Astrocyte (in vitro differentiated cells and primary cell): Measurements from ENCODE around the gene OPALIN. TPM values are rescaled to one million over a fixed set of nuclear protein-coding genes. Genes with fewer than 3 reads are reported as not detected.

Source experiments
- DNase-seq: peaks from one replicate; pipeline ENCODE4 v3.0.0-alpha.2; 2010; ENCODE audit warnings: low read depth
- FAIRE-seq: peaks from 2 replicates; lab custom pipeline; 2011; peaks lifted over from hg19 to GRCh38; lab: Jason Lieb, UNC
- H2AFZ ChIP-seq: 2 replicates; pipeline ENCODE4 v1.6.0; 2012; ENCODE audit warnings: low read depth, low read length, inconsistent platforms
- H3K27ac ChIP-seq: 2 replicates; pipeline ENCODE4 v1.5.1; 2011; ENCODE audit warnings: low read depth, low read length, inconsistent platforms
- H3K27me3 ChIP-seq: 2 replicates; pipeline ENCODE4 v1.6.0; 2011; ENCODE audit warnings: low read length, inconsistent platforms; ENCODE audit not compliant: insufficient read depth
- H3K36me3 ChIP-seq: 2 replicates; pipeline ENCODE4 v1.5.1; 2011; ENCODE audit warnings: low read length, inconsistent platforms; ENCODE audit not compliant: insufficient read depth
- H3K4me1 ChIP-seq: 2 replicates; pipeline ENCODE4 v1.5.1; 2011; ENCODE audit warnings: low read length, inconsistent platforms; ENCODE audit not compliant: insufficient read depth
- H3K4me2 ChIP-seq: 2 replicates; pipeline ENCODE4 v1.6.0; 2012; ENCODE audit warnings: low read length, inconsistent platforms
- H3K4me3 ChIP-seq: 2 replicates; pipeline ENCODE4 v1.5.1; 2011; ENCODE audit warnings: low read depth, mild to moderate bottlenecking, low read length, inconsistent platforms; ENCODE audit not compliant: insufficient read depth
- H3K79me2 ChIP-seq: 2 replicates; pipeline ENCODE4 v1.6.0; 2012; ENCODE audit warnings: mild to moderate bottlenecking, low read length, inconsistent platforms; ENCODE audit not compliant: insufficient read depth
- H3K9ac ChIP-seq: 2 replicates; pipeline ENCODE4 v1.6.0; 2012; ENCODE audit warnings: mild to moderate bottlenecking, low read length, inconsistent platforms
- H3K9me3 ChIP-seq: 2 replicates; pipeline ENCODE4 v1.5.1; 2012; ENCODE audit warnings: low read depth, mild to moderate bottlenecking, low read length, inconsistent platforms; ENCODE audit not compliant: insufficient read depth
- H4K20me1 ChIP-seq: 2 replicates; pipeline ENCODE4 v1.6.0; 2012; ENCODE audit warnings: low read length, inconsistent platforms; ENCODE audit not compliant: insufficient read depth
- H3K27ac Mint-ChIP-seq: one replicate; pipeline ENCODE4 v1.8.0; 2021; ENCODE audit warnings: mild to moderate bottlenecking, mixed read lengths; ENCODE audit not compliant: unreplicated experiment
- H3K27me3 Mint-ChIP-seq: one replicate; pipeline ENCODE4 v1.8.0; 2021; ENCODE audit warnings: low read depth, mixed read lengths; ENCODE audit not compliant: unreplicated experiment
- H3K36me3 Mint-ChIP-seq: one replicate; pipeline ENCODE4 v1.8.0; 2021; ENCODE audit warnings: low read depth, mixed read lengths; ENCODE audit not compliant: unreplicated experiment
- H3K4me1 Mint-ChIP-seq: one replicate; pipeline ENCODE4 v1.8.0; 2021; ENCODE audit warnings: low read depth, mixed read lengths; ENCODE audit not compliant: unreplicated experiment
- H3K4me3 Mint-ChIP-seq: one replicate; pipeline ENCODE4 v1.8.0; 2021; ENCODE audit warnings: mild to moderate bottlenecking, moderate library complexity, mixed read lengths; ENCODE audit not compliant: unreplicated experiment
- H3K9me3 Mint-ChIP-seq: one replicate; pipeline ENCODE4 v1.8.0; 2021; ENCODE audit warnings: mild to moderate bottlenecking, mixed read lengths; ENCODE audit not compliant: unreplicated experiment
- EZH2 ChIP-seq: IDR thresholded peaks from 2 replicates; pipeline ENCODE4 v1.6.1; 2012; ENCODE audit warnings: mild to moderate bottlenecking, low read length, inconsistent platforms; ENCODE audit not compliant: insufficient read depth
- total RNA-seq: library from RNA; stranded (reverse); gene quantifications from 2 replicates; pipeline ENCODE4 v1.2.1, GENCODE V29; 2021
- TF ChIP-seq, protein P1 (sequence below): IDR thresholded peaks from 2 replicates; pipeline ENCODE4 v1.5.1; 2011; ENCODE audit warnings: low read depth, mild to moderate bottlenecking, inconsistent platforms, low read length, moderate library complexity; ENCODE audit not compliant: insufficient read depth

Gene OPALIN
- total RNA-seq, 1 donor from 2014 or later: not detected

DNA sequence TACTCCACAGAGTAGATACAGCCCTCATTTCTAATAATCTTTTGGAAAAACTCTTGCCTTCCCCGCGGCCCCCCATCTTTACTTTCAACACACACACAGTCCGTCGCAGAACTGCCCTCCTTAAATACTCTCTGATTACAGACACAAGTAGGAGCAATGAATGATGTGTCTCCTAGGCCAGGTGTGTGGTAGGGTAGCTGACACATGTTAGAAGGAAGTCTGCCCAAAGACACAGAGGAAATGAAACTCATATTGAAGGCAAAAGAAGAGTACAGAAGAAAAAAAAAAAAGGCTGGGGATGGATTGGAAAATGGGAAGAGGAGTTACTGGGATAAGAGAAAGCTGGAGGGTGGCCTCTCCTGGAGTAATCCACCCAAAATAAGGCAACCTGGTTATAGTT, 14.6 kb downstream of the OPALIN start:
- Mint-ChIP-seq H3K4me1 (no peaks in the 10 kb centered on the region), H3K36me3 (no peaks in the 10 kb centered on the region), H3K27ac (no peak overlapping the region), H3K27me3 (peaks cover 5% of the 10 kb centered on the region), H3K9me3 (peaks cover 8% of the 10 kb centered on the region), H3K4me3 (no peak overlapping the region)
- H3K27ac ChIP-seq: no peak overlapping the region
- FAIRE-seq (no peak), DNase-seq (no peak)
- TF ChIP-seq EZH2: no peak
- TF ChIP-seq, protein P1, sequence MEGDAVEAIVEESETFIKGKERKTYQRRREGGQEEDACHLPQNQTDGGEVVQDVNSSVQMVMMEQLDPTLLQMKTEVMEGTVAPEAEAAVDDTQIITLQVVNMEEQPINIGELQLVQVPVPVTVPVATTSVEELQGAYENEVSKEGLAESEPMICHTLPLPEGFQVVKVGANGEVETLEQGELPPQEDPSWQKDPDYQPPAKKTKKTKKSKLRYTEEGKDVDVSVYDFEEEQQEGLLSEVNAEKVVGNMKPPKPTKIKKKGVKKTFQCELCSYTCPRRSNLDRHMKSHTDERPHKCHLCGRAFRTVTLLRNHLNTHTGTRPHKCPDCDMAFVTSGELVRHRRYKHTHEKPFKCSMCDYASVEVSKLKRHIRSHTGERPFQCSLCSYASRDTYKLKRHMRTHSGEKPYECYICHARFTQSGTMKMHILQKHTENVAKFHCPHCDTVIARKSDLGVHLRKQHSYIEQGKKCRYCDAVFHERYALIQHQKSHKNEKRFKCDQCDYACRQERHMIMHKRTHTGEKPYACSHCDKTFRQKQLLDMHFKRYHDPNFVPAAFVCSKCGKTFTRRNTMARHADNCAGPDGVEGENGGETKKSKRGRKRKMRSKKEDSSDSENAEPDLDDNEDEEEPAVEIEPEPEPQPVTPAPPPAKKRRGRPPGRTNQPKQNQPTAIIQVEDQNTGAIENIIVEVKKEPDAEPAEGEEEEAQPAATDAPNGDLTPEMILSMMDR: no peak
- H3K9me3 ChIP-seq: peaks cover 3% of the 10 kb centered on the region
- no peaks in the 10 kb centered on the region for H3K4me1 ChIP-seq
- H4K20me1 ChIP-seq: no peaks in the 10 kb centered on the region
- H3K4me2 ChIP-seq: no peak overlapping the region
- H3K27me3 ChIP-seq: peaks cover 2% of the 10 kb centered on the region
- H3K9ac ChIP-seq: no peak overlapping the region
- H3K4me3 ChIP-seq: no peak overlapping the region
- no peak overlapping the region for H2AFZ ChIP-seq
- H3K79me2 ChIP-seq: no peaks in the 10 kb centered on the region
- H3K36me3 ChIP-seq: no peaks in the 10 kb centered on the region

DNA sequence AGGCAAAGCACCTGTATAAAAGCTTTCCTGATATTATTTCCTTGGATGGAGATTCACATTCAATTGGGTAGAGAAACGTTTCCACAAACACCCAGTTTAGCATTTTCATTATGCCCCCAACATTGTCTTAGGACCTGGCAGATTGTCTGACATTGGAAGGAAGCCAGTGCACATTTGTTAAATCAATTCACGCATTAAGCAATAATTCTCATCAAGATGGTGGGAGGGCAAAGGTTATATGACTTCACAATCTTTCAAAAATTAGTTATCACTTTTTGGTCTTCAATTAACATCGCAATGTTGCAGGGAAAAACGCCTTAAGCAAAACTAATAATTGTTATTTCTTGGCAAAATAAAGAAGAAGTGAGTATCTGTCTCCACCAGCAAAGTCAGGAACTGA, 16.4 kb downstream of the OPALIN start:
- Histone ChIP-seq H3K79me2 (no peaks in the 10 kb centered on the region), H3K27me3 (peaks cover 2% of the 10 kb centered on the region), H3K9ac (no peak overlapping the region), H3K4me2 (no peak overlapping the region), H3K4me3 (no peak overlapping the region), H3K9me3 (peaks cover 3% of the 10 kb centered on the region), H3K36me3 (no peaks in the 10 kb centered on the region), H2AFZ (no peak overlapping the region), H3K4me1 (no peaks in the 10 kb centered on the region), H4K20me1 (no peaks in the 10 kb centered on the region), H3K27ac (no peak overlapping the region)
- peaks cover 8% of the 10 kb centered on the region for H3K9me3 Mint-ChIP-seq
- peaks cover 5% of the 10 kb centered on the region for H3K27me3 Mint-ChIP-seq
- DNase-seq: no peak
- H3K4me1 Mint-ChIP-seq: no peaks in the 10 kb centered on the region
- TF ChIP-seq, protein P1: no peak
- TF ChIP-seq EZH2: no peak
- no peaks in the 10 kb centered on the region for H3K36me3 Mint-ChIP-seq
- no peak for FAIRE-seq
- no peak overlapping the region for H3K27ac Mint-ChIP-seq
- H3K4me3 Mint-ChIP-seq: no peak overlapping the region

DNA sequence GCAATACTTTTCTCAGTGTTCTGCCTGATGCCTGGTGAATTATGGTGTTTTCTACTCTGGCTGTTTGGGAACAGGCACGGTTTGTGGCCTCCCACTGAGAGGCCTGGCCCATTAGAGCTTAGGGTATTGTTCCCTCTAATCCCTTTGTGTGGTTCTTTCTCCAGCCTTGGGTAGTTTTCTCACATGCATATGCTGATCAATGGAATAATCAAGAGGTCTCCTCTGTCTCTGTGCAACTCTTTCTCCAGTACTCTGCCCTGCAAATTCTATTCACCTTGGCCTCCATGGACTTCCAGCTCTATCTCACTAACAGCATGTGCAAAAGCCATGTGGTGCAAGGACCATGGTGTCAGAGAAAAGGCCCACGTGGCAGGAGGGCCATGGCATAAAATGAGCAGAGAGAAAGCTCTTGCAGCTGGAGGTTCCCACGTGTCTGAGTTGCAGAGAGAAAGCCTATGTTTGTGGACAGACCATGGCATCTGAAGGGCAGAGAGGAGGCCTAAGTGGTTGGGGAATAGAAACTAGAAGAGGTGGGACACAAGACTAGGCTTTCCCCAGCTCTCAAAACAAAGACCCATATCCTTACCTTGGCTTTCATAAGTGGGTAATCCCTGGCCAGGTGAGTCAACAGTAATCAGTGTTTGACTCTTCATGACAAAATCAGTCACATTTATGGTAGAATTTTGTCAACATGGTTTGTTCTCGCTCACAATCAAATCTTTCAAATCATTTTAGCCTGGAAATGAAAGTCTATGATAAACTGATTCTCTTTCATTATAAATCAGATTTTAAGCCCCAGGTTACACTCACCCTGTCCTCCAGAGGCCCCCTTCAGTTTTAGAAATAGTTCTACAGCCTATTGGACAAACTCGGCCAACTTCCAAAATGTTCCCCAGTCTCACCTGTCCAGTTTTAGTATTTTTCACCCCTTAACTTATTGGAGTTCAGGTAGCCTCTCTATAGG, 17.3 kb downstream of the OPALIN start:
- Histone ChIP-seq H3K27ac (no peak overlapping the region), H3K9ac (no peak overlapping the region), H3K4me2 (no peak overlapping the region), H3K27me3 (peaks cover 2% of the 10 kb centered on the region), H3K36me3 (no peaks in the 10 kb centered on the region), H3K9me3 (peaks cover 3% of the 10 kb centered on the region), H3K4me3 (no peak overlapping the region), H2AFZ (no peak overlapping the region), H4K20me1 (no peaks in the 10 kb centered on the region), H3K4me1 (no peaks in the 10 kb centered on the region), H3K79me2 (no peaks in the 10 kb centered on the region)
- H3K4me1 Mint-ChIP-seq: no peaks in the 10 kb centered on the region
- no peak for FAIRE-seq
- H3K36me3 Mint-ChIP-seq: no peaks in the 10 kb centered on the region
- peaks cover 8% of the 10 kb centered on the region for H3K9me3 Mint-ChIP-seq
- TF ChIP-seq, protein P1: no peak
- TF ChIP-seq EZH2: no peak
- no peak overlapping the region for H3K27ac Mint-ChIP-seq
- DNase-seq: no peak
- no peak overlapping the region for H3K4me3 Mint-ChIP-seq
- H3K27me3 Mint-ChIP-seq: peaks cover 5% of the 10 kb centered on the region
